H9 (cell line): Measurements from ENCODE around the gene TM7SF3. TPM values are rescaled to one million over a fixed set of nuclear protein-coding genes. Genes with fewer than 3 reads are reported as not detected.

Experiments used
- DNase-seq: peaks from one replicate; pipeline ENCODE4 v3.0.0-alpha.2; 2017
- H2AFZ ChIP-seq: one replicate; pipeline ENCODE4 v1.6.1; 2013; ENCODE audit warnings: mild to moderate bottlenecking, low read length, control low read depth, moderate library complexity
- H2AK5ac ChIP-seq: 2 replicates; pipeline ENCODE4 v1.6.1; 2013; ENCODE audit warnings: low read length, control low read depth, mixed read lengths; ENCODE audit not compliant: insufficient read length
- H2BK120ac ChIP-seq: one replicate; pipeline ENCODE4 v1.6.1; 2013; ENCODE audit warnings: low read depth, mild to moderate bottlenecking, low read length, control low read depth, inconsistent platforms; ENCODE audit not compliant: poor library complexity, severe bottlenecking
- H2BK12ac ChIP-seq: 2 replicates; pipeline ENCODE4 v1.6.1; 2013; ENCODE audit warnings: low read length, control low read depth, mixed read lengths, low read depth; ENCODE audit not compliant: insufficient read length
- H2BK15ac ChIP-seq: 2 replicates; pipeline ENCODE4 v1.6.1; 2013; ENCODE audit warnings: low read depth, low read length, control low read depth
- H2BK20ac ChIP-seq: one replicate; pipeline ENCODE4 v1.6.1; 2013; ENCODE audit warnings: low read depth, mild to moderate bottlenecking, low read length, control low read depth, inconsistent platforms; ENCODE audit not compliant: poor library complexity, severe bottlenecking
- H2BK5ac ChIP-seq: 2 replicates; pipeline ENCODE4 v1.6.1; 2013; ENCODE audit warnings: low read length, control low read depth, mixed read lengths; ENCODE audit not compliant: insufficient read length
- H3K14ac ChIP-seq: 2 replicates; pipeline ENCODE4 v1.6.1; 2013; ENCODE audit warnings: low read length, control low read depth; ENCODE audit not compliant: insufficient read depth
- H3K18ac ChIP-seq: 2 replicates; pipeline ENCODE4 v1.6.1; 2013; ENCODE audit warnings: low read depth, mild to moderate bottlenecking, mixed read lengths, low read length, control low read depth; ENCODE audit not compliant: insufficient read length
- H3K23ac ChIP-seq: 2 replicates; pipeline ENCODE4 v1.6.1; 2013; ENCODE audit warnings: low read length, control low read depth, mixed read lengths, low read depth; ENCODE audit not compliant: insufficient read length
- H3K23me2 ChIP-seq: 2 replicates; pipeline ENCODE4 v1.6.1; 2013; ENCODE audit warnings: low read depth, mild to moderate bottlenecking, mixed read lengths, low read length, control low read depth; ENCODE audit not compliant: insufficient read length, poor library complexity, severe bottlenecking
- H3K27ac ChIP-seq: 2 replicates; pipeline ENCODE4 v1.5.1; 2013; ENCODE audit warnings: low read length, control low read depth, mixed read lengths, low read depth; ENCODE audit not compliant: insufficient read length
- H3K27me3 ChIP-seq: 2 replicates; pipeline ENCODE4 v1.6.1; 2013; ENCODE audit warnings: low read length, control low read depth, inconsistent platforms; ENCODE audit not compliant: insufficient read depth
- H3K4ac ChIP-seq: 2 replicates; pipeline ENCODE4 v1.6.1; 2013; ENCODE audit warnings: low read depth, mild to moderate bottlenecking, control low read depth, inconsistent platforms, low read length, moderate library complexity
- H3K4me1 ChIP-seq: 2 replicates; pipeline ENCODE4 v1.6.1; 2013; ENCODE audit warnings: low read length, control low read depth, inconsistent platforms; ENCODE audit not compliant: insufficient read depth
- H3K4me2 ChIP-seq: 2 replicates; pipeline ENCODE4 v1.6.1; 2013; ENCODE audit warnings: low read length, control low read depth, mixed read lengths; ENCODE audit not compliant: insufficient read length, insufficient read depth
- H3K56ac ChIP-seq: 2 replicates; pipeline ENCODE4 v1.6.1; 2013; ENCODE audit warnings: low read depth, mild to moderate bottlenecking, mixed read lengths, low read length, control low read depth; ENCODE audit not compliant: insufficient read length
- H3K79me1 ChIP-seq: 2 replicates; pipeline ENCODE4 v1.6.1; 2013; ENCODE audit warnings: low read depth, mild to moderate bottlenecking, moderate library complexity, low read length, control low read depth, inconsistent platforms; ENCODE audit not compliant: insufficient read depth, poor library complexity, severe bottlenecking
- H3K79me2 ChIP-seq: 2 replicates; pipeline ENCODE4 v1.6.1; 2013; ENCODE audit warnings: low read length, control low read depth, inconsistent platforms; ENCODE audit not compliant: insufficient read depth
- H3K9ac ChIP-seq: 2 replicates; pipeline ENCODE4 v1.6.1; 2013; ENCODE audit warnings: low read length, control low read depth, mixed read lengths; ENCODE audit not compliant: insufficient read length; ENCODE audit errors: extremely low read depth
- H3K9me3 ChIP-seq: one replicate; pipeline ENCODE4 v1.6.1; 2013; ENCODE audit warnings: low read depth, low read length, inconsistent platforms; ENCODE audit not compliant: control insufficient read depth
- H3T11ph ChIP-seq: one replicate; pipeline ENCODE4 v1.6.1; 2013; ENCODE audit warnings: mild to moderate bottlenecking, low read length, control low read depth, inconsistent platforms
- H4K20me1 ChIP-seq: one replicate; pipeline ENCODE4 v1.6.1; 2013; ENCODE audit not compliant: control insufficient read depth, insufficient read length, insufficient read depth
- H4K5ac ChIP-seq: 2 replicates; pipeline ENCODE4 v1.6.1; 2013; ENCODE audit warnings: low read depth, mild to moderate bottlenecking, mixed read lengths, low read length, control low read depth; ENCODE audit not compliant: insufficient read length
- H4K8ac ChIP-seq: replicated peaks from 2 replicates; pipeline ENCODE4 v1.6.1; 2013; ENCODE audit warnings: low read length, control low read depth, mixed read lengths, low read depth; ENCODE audit not compliant: insufficient read length
- H4K91ac ChIP-seq: 2 replicates; pipeline ENCODE4 v1.6.1; 2013; ENCODE audit warnings: low read depth, mild to moderate bottlenecking, moderate library complexity, mixed read lengths, low read length, control low read depth; ENCODE audit not compliant: insufficient read length
- H3K27ac Mint-ChIP-seq, 3 experiments: 2 replicates in 2 of 3; 3 replicates in 1 of 3; pipeline ENCODE4 v1.8.0; 2020 to 2021; ENCODE audit warnings: mixed read lengths in 3 of 3, mild to moderate bottlenecking in 1 of 3, moderate library complexity in 1 of 3
- H3K27me3 Mint-ChIP-seq: 2 replicates; pipeline ENCODE4 v1.8.0; 2021; ENCODE audit warnings: low read depth, mild to moderate bottlenecking, moderate library complexity, mixed read lengths
- H3K36me3 Mint-ChIP-seq, 3 experiments: 2 replicates in 2 of 3; 3 replicates in 1 of 3; pipeline ENCODE4 v1.8.0; 2020 to 2021; ENCODE audit warnings: low read depth in 3 of 3, mixed read lengths in 3 of 3; ENCODE audit not compliant: insufficient read depth in 1 of 3
- H3K4me1 Mint-ChIP-seq, 2 experiments: 2 replicates each; pipeline ENCODE4 v1.8.0; 2020; ENCODE audit warnings: mixed read lengths in 2 of 2
- H3K4me3 Mint-ChIP-seq, 2 experiments: 2 replicates in 1 of 2; 3 replicates in 1 of 2; pipeline ENCODE4 v1.8.0; 2020 to 2021; ENCODE audit warnings: mild to moderate bottlenecking in 2 of 2, mixed read lengths in 2 of 2, moderate library complexity in 1 of 2
- H3K9me3 Mint-ChIP-seq, 2 experiments: 2 replicates in 1 of 2; 3 replicates in 1 of 2; pipeline ENCODE4 v1.8.0; 2020; ENCODE audit warnings: mild to moderate bottlenecking in 2 of 2, mixed read lengths in 2 of 2, moderate library complexity in 1 of 2
- WGBS: extraction: QIAGEN DNeasy Blood & Tissue Kit; methylation state at CpG from one replicate; pipeline ENCODE4 v1.1.7; 2013; ENCODE audit warnings: missing lambda C conversion rate, low lambda C conversion rate, mixed read lengths; ENCODE audit not compliant: insufficient read length; ENCODE audit errors: extremely low coverage; 5-methylcytosine and 5-hydroxymethylcytosine counted together
- total RNA-seq: library from RNA; stranded (reverse); gene quantifications from 2 replicates; pipeline ENCODE4 v1.2.1, GENCODE V29; 2021
- TF ChIP-seq, protein P1 (sequence below): fragments of 200-600 bp; sonication (generic); conservative IDR thresholded peaks from 3 replicates; pipeline ENCODE4 v1.8.0; 2021; ENCODE audit warnings: antibody characterized with exemption, mild to moderate bottlenecking

TM7SF3 gene
- total RNA-seq, 1 experiment from 2014 or later, result 74.9 TPM

- no peak overlapping the region for H3K18ac ChIP-seq
These were observed 35.4 kb downstream of the TM7SF3 start for GRCh38 chr12:26978801-26979200.

More at GRCh38 chr12:26978801-26979200, 35.4 kb downstream of the TM7SF3 start:
- H2BK12ac ChIP-seq, result no peak overlapping the region
- H3K23me2 ChIP-seq, result no peaks in the 10 kb centered on the region
- Mint-ChIP-seq H3K36me3 (peaks cover 3 to 65% (median 31%) of the 10 kb centered on the region in 3 experiments; a peak in 6 of 7 replicates), H3K27ac (no peak overlapping the region), H3K9me3 (no peaks in the 10 kb centered on the region), H3K4me3 (no peak overlapping the region), H3K27me3 (no peaks in the 10 kb centered on the region), H3K4me1 (no peaks in the 10 kb centered on the region)
- H2AK5ac ChIP-seq, result no peak overlapping the region
- H4K20me1 ChIP-seq, result no peaks in the 10 kb centered on the region
- no peak overlapping the region for H3K27ac ChIP-seq
- no peak for DNase-seq
- H2BK120ac ChIP-seq, result no peak overlapping the region
- H3K23ac ChIP-seq, result no peak overlapping the region
- H4K5ac ChIP-seq, result no peak overlapping the region
- no peak overlapping the region for H3K56ac ChIP-seq
- H3K4me2 ChIP-seq, result no peak overlapping the region
- H2BK5ac ChIP-seq, result no peak overlapping the region
- TF ChIP-seq, protein P1, sequence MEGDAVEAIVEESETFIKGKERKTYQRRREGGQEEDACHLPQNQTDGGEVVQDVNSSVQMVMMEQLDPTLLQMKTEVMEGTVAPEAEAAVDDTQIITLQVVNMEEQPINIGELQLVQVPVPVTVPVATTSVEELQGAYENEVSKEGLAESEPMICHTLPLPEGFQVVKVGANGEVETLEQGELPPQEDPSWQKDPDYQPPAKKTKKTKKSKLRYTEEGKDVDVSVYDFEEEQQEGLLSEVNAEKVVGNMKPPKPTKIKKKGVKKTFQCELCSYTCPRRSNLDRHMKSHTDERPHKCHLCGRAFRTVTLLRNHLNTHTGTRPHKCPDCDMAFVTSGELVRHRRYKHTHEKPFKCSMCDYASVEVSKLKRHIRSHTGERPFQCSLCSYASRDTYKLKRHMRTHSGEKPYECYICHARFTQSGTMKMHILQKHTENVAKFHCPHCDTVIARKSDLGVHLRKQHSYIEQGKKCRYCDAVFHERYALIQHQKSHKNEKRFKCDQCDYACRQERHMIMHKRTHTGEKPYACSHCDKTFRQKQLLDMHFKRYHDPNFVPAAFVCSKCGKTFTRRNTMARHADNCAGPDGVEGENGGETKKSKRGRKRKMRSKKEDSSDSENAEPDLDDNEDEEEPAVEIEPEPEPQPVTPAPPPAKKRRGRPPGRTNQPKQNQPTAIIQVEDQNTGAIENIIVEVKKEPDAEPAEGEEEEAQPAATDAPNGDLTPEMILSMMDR, result no peak
- H3K9ac ChIP-seq, result no peak overlapping the region
- no peaks in the 10 kb centered on the region for H3K79me2 ChIP-seq
- no peaks in the 10 kb centered on the region for H3K9me3 ChIP-seq
- no peak overlapping the region for H4K8ac ChIP-seq
- no peaks in the 10 kb centered on the region for H3K4me1 ChIP-seq
- H3K27me3 ChIP-seq, result no peaks in the 10 kb centered on the region
- no peak overlapping the region for H2AFZ ChIP-seq
- peaks cover 4% of the 10 kb centered on the region for H3K79me1 ChIP-seq
- WGBS, result no CpG with 5 or more reads among the region's 1 CpG
- no peak overlapping the region for H4K91ac ChIP-seq
- no peak overlapping the region for H2BK15ac ChIP-seq
- H3K14ac ChIP-seq, result no peak overlapping the region
- no peak overlapping the region for H3T11ph ChIP-seq
- no peak overlapping the region for H2BK20ac ChIP-seq
- H3K4ac ChIP-seq, result no peak overlapping the region
